Measurements from ENCODE around the gene GRK3.
"Not testable (repeated sequence)": the region's sequence is repeated elsewhere in the genome, so short reads cannot be mapped to it uniquely, and the experiment has no call there.

Gene GRK3

DNA sequence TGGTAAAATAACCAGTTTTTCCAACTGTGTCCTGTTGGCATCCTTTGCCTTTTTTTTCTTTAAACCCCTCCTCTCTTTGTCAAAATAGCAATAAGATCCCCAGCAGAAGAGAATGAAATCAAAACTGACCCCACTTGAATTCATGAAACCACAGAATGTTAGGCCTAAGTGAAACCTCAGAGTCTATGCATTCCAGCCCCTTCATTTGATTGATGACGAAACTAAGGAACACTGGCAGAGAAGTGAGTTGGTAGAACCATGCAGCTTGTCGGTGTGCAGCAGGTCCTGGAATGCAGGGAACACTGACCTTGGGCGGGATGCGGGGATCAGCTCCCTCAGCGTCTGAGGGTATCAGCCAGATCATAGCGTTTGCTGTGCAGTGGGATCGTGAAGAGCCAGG is 57.5 kb downstream of the GRK3 start:
- Mint-ChIP-seq H3K27ac (peak overlapping the region; percentile 41), H3K9me3 (no peaks in the 10 kb centered on the region), H3K4me1 (ENCODE audit: low read depth) (peaks cover 24% of the 10 kb centered on the region), H3K36me3 (ENCODE audit: low read depth) (peaks cover 3% of the 10 kb centered on the region), H3K27me3 (no peaks in the 10 kb centered on the region), H3K4me3 (no peak overlapping the region)

DNA sequence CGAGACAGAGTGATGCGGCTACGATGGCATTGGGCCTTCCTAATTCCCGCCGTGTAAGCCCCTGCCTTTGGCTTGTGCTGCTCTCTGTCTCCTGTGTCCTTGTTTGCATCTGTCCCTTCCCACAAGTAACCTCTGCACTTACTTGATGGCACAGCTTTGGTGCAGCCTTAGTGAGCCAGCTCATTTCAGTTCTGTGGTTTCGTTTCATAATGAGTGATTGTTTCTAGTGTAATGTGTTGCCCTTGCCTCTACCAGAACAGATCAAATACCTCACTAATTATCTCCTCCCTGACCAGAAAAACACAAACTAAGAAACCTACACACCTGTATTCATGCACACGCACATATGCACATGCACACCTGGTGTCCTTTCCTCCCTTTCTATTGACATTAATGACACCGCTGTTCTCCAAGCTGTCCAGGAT is 58.8 kb downstream of the GRK3 start:
- Mint-ChIP-seq H3K4me3 (no peak overlapping the region), H3K36me3 (ENCODE audit: low read depth) (peaks cover 3% of the 10 kb centered on the region), H3K27ac (peak overlapping the region; percentile 7), H3K4me1 (ENCODE audit: low read depth) (peaks cover 24% of the 10 kb centered on the region), H3K27me3 (no peaks in the 10 kb centered on the region), H3K9me3 (no peaks in the 10 kb centered on the region)

DNA sequence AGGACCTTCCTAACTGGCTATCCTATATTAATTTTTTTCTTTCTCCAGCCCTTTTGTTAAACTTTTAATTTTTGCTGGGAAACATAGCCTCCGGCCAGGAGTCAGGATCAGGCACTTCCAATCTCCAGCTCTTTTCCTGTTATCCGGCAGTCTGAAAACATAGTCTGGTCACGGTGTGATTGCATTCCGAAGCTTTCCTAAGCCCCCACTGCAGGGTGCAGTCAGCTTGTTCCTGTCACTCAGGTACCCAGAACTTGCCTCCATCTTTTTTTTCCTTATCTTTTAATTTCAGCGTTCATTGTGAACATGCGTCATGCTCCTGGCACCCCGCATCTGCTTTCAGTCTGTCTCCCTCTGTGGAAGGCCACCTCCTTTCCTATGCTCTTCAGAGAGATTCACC is 59.4 kb downstream of the GRK3 start:
- no peak overlapping the region for H3K4me3 Mint-ChIP-seq
- H3K9me3 Mint-ChIP-seq: no peaks in the 10 kb centered on the region
- H3K27ac Mint-ChIP-seq: no peak overlapping the region
- peaks cover 24% of the 10 kb centered on the region for H3K4me1 Mint-ChIP-seq (ENCODE audit: low read depth)
- H3K27me3 Mint-ChIP-seq: no peaks in the 10 kb centered on the region
- peaks cover 3% of the 10 kb centered on the region for H3K36me3 Mint-ChIP-seq (ENCODE audit: low read depth)

DNA sequence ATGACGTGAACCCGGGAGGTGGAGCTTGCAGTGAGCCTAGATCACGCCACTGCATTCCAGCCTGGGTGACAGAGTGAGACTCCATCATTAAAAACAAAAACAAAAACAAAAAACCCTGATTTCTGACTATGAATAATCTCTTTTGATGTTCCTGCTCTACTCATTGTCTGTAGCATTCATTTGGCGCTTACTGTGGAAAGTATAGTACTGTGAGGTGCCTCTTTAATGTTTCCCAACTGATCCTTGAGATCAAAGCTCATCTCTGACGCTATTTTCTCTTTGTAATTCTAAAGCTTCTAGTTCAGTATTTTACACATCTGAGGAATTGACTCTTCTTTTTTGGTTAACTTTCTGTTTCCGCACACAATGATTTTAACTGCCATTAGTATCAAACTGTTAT is 60.0 kb downstream of the GRK3 start:
- Mint-ChIP-seq H3K4me1 (ENCODE audit: low read depth) (peaks cover 24% of the 10 kb centered on the region), H3K4me3 (no peak overlapping the region), H3K9me3 (no peaks in the 10 kb centered on the region), H3K27ac (no peak overlapping the region), H3K36me3 (ENCODE audit: low read depth) (peaks cover 3% of the 10 kb centered on the region), H3K27me3 (no peaks in the 10 kb centered on the region)

DNA sequence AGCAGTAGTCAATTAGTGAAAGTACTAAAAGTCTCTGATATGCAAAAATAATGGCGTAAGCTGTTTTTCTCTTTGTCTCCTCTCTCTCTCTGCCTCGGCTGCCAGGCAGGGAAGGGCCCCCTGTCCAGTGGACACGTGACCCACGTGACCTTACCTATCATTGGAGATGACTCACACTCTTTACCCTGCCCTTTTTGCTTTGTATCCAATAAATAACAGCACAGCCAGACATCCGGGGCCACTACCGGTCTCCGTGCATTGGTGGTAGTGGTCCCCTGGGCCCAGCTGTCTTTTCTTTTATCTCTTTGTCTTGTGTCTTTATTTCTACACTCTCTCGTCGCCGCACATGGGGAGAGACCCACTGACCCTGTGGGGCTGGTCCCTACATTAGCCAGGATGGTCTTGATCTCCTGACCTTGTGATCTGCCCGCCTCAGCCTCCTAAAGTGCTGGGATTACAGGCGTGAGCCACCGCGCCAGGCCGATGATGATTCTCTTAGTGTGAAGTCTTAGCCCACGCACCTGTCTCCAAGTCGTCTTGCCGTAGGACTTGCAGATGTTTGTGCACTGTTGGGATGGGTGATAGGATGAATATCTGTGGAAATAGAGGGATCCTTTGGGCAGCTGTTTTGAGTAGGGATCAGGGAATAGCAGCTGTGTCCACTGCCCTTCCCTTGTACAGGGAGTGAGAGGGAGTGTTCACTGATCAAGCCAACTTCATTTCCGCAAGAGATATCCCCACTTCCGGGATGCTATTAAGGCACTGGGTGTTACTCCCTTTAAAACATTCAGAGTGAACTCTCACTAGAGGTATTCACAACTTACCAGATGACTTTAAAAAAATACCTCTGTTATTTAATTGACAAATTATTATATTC is 61.5 kb downstream of the GRK3 start:
- H3K36me3 Mint-ChIP-seq (ENCODE audit: low read depth); H3K9me3 Mint-ChIP-seq; H3K4me3 Mint-ChIP-seq; H3K27me3 Mint-ChIP-seq; H3K27ac Mint-ChIP-seq: not testable (repeated sequence)
- peaks cover 20% of the 10 kb centered on the region for H3K4me1 Mint-ChIP-seq (ENCODE audit: low read depth)

DNA sequence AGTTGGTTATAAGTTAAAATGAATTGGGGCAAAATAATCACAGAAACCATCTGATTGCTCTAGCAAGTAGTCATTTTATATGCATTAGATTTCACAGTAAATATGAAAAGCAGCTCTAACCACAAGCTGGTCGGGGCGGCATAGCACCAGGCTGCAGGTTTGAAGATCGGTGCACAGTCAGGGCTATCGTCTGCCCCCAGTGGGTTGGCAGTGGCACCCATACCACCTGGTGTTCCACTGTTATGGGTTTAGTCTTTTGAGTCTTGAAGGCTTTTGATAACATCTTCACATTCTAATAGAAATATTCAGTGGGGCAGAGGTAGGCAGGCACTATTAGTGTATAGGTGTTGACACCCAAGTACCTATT is 62.1 kb downstream of the GRK3 start:
- Mint-ChIP-seq H3K4me1 (ENCODE audit: low read depth) (peaks cover 20% of the 10 kb centered on the region), H3K27ac (no peak overlapping the region), H3K27me3 (no peaks in the 10 kb centered on the region), H3K4me3 (no peak overlapping the region), H3K9me3 (no peaks in the 10 kb centered on the region), H3K36me3 (ENCODE audit: low read depth) (peaks cover 3% of the 10 kb centered on the region)

DNA sequence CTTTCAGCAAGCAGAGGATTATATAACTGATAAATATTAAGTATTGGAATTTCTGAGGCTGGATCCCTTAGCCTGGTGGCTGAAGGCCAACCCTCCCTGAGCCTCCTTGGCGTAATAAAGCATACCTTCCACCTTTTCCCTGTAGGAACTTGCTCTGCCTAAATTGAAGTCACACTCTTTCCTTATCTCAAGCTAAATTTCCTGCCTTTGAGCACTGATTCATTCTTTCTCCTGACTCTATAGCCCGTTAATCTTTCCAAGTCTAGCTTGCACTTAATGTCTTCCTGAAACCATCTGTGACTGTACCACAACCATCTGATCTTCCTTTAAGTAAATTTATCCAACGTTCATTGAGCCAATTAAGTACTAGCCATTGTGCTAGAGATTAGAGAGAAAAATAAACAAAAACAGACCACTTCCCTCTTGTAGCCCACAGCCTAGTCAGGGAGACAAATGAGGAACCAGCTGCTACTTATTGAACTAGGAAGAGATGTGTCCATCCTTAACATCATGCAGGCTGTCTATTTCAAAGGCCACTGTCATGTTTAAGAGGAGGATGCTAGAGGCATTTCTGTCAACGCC is 62.9 kb downstream of the GRK3 start:
- no peak overlapping the region for H3K27ac Mint-ChIP-seq
- H3K9me3 Mint-ChIP-seq: no peaks in the 10 kb centered on the region
- H3K27me3 Mint-ChIP-seq: no peaks in the 10 kb centered on the region
- H3K36me3 Mint-ChIP-seq (ENCODE audit: low read depth): peaks cover 3% of the 10 kb centered on the region
- no peak overlapping the region for H3K4me3 Mint-ChIP-seq
- H3K4me1 Mint-ChIP-seq (ENCODE audit: low read depth): peaks cover 14% of the 10 kb centered on the region

DNA sequence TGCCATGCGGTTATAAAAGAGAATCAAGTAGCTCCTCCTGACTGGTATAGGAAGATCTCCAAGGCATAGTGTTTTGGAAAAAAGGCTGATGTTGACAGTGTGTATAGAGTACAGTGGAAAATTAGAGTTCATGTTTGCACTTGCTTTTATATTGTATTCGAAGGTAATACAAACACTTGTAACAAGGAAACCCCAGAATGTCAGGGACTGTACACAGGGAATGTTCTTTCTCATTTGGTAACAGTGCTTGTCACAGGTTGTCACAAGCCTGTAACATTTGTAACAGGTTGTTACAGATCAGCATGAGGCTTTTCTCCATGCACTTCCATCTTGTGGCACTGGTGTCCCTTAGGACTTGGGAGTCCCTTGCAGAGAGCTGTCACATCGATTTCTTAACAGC is 64.0 kb downstream of the GRK3 start:
- peaks cover 2% of the 10 kb centered on the region for H3K36me3 Mint-ChIP-seq (ENCODE audit: low read depth)
- H3K27me3 Mint-ChIP-seq: no peaks in the 10 kb centered on the region
- H3K27ac Mint-ChIP-seq: no peak overlapping the region
- H3K4me1 Mint-ChIP-seq (ENCODE audit: low read depth): peaks cover 5% of the 10 kb centered on the region
- H3K9me3 Mint-ChIP-seq: no peaks in the 10 kb centered on the region
- no peak overlapping the region for H3K4me3 Mint-ChIP-seq

DNA sequence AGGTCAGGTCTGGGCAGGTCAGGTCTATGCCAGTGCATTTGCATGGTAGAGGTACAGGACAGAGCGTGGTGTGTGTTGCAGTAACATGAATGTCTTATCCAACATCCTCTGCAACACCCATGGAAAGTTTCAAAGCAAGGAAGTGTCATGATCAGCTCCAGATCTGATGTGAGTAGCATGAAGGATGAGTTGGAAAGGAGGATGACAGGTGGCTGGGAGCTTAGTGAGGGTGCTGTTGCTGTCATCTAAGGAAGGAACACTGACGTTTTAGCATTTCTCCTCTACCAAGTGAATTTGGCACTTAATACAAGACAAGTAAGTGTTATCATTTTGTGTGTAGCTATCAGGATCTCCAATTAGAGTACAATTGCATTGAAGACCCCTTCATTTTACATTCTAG is 65.1 kb downstream of the GRK3 start:
- no peak overlapping the region for H3K4me3 Mint-ChIP-seq
- H3K27me3 Mint-ChIP-seq: no peaks in the 10 kb centered on the region
- peaks cover 4% of the 10 kb centered on the region for H3K4me1 Mint-ChIP-seq (ENCODE audit: low read depth)
- no peak overlapping the region for H3K27ac Mint-ChIP-seq
- H3K9me3 Mint-ChIP-seq: no peaks in the 10 kb centered on the region
- no peaks in the 10 kb centered on the region for H3K36me3 Mint-ChIP-seq (ENCODE audit: low read depth)

DNA sequence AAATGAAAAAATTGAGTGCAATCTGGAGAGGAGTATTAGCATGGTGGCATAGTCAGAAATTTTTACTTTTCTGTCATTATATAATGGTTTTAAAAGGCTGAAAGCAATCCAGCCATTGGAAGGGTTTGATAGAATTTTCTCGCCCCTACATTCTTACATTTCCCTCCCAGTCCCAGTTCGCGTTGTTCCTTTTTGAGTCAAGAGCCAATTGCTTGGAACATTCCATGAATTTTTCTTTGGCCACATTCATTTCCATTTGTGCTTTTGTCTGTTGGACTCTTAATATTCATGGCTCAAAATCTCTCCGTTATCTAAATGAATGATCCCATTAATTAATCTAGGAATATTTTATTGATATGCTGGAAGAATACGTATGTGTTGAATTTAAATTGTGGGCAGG is 66.0 kb downstream of the GRK3 start:
- Mint-ChIP-seq H3K36me3 (ENCODE audit: low read depth) (no peaks in the 10 kb centered on the region), H3K27me3 (peaks cover 2% of the 10 kb centered on the region), H3K27ac (no peak overlapping the region), H3K9me3 (no peaks in the 10 kb centered on the region), H3K4me3 (no peak overlapping the region), H3K4me1 (ENCODE audit: low read depth) (peaks cover 4% of the 10 kb centered on the region)

DNA sequence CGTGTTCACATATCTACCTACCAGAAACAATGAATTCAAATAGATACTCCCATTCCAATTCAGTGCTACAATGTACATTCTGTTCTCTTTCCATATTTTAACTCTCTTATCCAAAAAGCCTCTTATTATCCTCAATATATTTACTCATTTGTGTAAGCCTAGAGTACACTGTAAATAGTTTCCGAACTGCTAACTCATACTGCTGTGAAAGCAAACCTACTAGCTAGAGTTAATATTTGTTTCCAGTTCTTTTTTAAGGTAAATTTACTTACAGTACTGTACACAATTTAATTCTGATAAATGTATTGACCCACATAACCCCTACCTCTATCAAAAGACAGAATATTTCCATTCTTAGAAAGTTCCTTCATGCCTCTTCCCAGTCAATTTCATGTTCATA is 71.8 kb downstream of the GRK3 start:
- H3K27me3 Mint-ChIP-seq: peaks cover 5% of the 10 kb centered on the region
- H3K27ac Mint-ChIP-seq: no peak overlapping the region
- H3K9me3 Mint-ChIP-seq: no peaks in the 10 kb centered on the region
- peaks cover 27% of the 10 kb centered on the region for H3K36me3 Mint-ChIP-seq (ENCODE audit: low read depth)
- H3K4me1 Mint-ChIP-seq (ENCODE audit: low read depth): peaks cover 2% of the 10 kb centered on the region
- H3K4me3 Mint-ChIP-seq: no peak overlapping the region

DNA sequence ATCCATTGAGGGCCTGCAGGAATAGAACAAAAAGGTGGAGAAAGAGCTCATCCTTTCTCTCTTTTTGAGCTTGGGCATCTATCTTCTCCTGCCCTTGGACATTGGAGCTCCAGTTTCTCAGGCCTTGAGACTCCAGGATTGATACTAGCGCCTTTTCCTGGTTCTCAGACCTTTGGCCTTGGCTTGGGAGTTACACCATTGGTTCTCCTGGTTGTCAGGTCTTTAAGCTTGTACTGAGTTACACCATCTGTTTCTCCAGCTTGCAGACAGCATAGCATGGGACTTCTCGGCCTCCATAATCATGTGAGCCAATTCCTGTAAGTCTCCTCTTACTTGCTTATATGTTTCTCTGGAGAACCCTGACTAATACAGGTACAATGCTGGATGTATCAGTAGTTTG is 72.6 kb downstream of the GRK3 start:
- Mint-ChIP-seq H3K4me3 (no peak overlapping the region), H3K4me1 (ENCODE audit: low read depth) (peaks cover 7% of the 10 kb centered on the region), H3K27ac (no peak overlapping the region), H3K36me3 (ENCODE audit: low read depth) (peaks cover 31% of the 10 kb centered on the region), H3K27me3 (peaks cover 5% of the 10 kb centered on the region), H3K9me3 (no peaks in the 10 kb centered on the region)

DNA sequence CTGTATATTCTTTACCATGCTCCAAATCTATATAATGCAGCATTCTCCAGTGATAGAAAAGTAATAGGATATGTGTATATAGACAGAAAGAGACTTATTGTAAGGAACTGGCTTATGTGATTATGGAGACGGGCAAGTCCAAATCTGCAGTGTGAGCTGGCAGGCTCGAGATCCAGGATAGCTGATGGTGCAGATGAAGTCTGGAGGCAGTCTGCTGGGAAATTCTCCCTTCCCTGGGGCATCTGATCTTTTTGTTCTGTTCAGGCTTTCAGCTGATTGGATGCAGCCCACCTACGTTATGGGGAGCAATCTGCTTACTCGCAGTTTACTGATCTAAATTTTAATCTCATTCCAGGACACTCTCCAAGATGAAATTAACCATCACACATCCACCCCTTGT is 73.2 kb downstream of the GRK3 start:
- Mint-ChIP-seq H3K27ac (no peak overlapping the region), H3K9me3 (no peaks in the 10 kb centered on the region), H3K36me3 (ENCODE audit: low read depth) (peaks cover 35% of the 10 kb centered on the region), H3K4me1 (ENCODE audit: low read depth) (peaks cover 10% of the 10 kb centered on the region), H3K4me3 (no peak overlapping the region), H3K27me3 (peaks cover 5% of the 10 kb centered on the region)

DNA sequence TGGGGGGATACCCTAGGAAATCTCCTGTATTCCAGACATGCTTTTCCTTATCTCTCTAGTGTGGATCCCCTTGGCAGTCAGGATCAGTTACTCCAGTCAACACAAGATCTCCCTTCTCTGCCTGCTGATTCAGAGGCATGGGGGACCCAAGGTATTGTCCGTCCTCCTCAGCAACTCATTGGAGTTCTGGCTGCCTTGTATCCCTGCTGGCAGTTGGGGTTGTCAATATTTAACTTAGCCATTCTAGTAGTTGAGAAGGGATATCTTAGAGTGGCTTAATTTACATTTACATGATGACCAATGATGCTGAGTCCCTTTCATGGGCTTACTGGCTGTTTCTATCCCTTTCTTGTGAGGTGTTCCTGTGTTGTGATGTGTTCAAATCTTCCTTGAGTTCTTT is 74.2 kb downstream of the GRK3 start:
- peaks cover 18% of the 10 kb centered on the region for H3K4me1 Mint-ChIP-seq (ENCODE audit: low read depth)

DNA sequence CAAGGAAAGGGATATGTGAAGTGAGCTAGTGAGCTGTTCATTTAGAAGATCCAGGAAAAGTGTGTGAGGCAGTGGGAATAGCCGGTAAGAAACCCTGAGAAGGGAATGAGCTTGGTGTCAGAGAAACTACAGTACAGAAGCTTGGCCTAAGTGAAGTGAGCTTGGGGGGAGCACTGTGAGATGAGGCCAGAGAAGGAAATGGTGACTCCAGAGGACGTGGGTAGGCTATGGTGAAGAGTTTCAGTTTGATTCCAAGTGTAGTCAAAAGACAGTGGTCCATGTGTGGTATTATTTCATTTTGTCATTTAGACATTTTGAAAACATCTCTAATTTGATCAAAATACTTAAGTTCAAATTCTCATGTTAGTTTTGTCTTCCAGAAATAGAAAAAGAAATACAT is 77.2 kb downstream of the GRK3 start:
- H3K27me3 Mint-ChIP-seq: no peaks in the 10 kb centered on the region
- peaks cover 35% of the 10 kb centered on the region for H3K36me3 Mint-ChIP-seq (ENCODE audit: low read depth)
- H3K27ac Mint-ChIP-seq: peak overlapping the region; percentile 9
- H3K9me3 Mint-ChIP-seq: no peaks in the 10 kb centered on the region
- H3K4me1 Mint-ChIP-seq (ENCODE audit: low read depth): peaks cover 40% of the 10 kb centered on the region
- H3K4me3 Mint-ChIP-seq: no peak overlapping the region

More for the DNA sequence above, 74.2 kb downstream of the GRK3 start:
- no peak overlapping the region for H3K27ac Mint-ChIP-seq
- H3K4me3 Mint-ChIP-seq: no peak overlapping the region
- H3K27me3 Mint-ChIP-seq: peaks cover 5% of the 10 kb centered on the region
- peaks cover 35% of the 10 kb centered on the region for H3K36me3 Mint-ChIP-seq (ENCODE audit: low read depth)
- no peaks in the 10 kb centered on the region for H3K9me3 Mint-ChIP-seq
